Measurements from ENCODE around the gene FAM83G.

The FAM83G gene

DNA sequence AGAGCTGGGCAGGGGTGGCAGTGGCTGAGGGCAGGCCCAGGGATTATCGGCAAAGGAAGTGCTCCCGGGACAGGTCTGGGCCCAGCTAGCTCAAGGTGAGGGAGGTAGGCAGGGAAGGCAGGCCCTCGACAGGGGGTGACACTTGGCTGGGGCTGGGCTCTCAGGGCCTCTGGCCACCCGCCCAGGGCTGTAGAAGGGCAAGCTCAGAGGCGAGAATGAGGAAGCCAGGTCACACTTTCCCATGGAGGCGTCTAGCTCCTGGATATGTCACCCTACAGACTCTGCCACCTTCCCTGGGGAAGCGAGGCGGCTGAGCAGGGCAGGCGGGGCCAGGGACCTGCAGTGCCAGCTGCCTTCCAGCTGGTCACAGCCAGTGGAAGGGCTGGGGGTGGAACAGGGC, 19.1 kb downstream of the FAM83G start:
- DNase-seq (ENCODE audit: low spot score): no peak
- Histone ChIP-seq H3K4me3 (no peak overlapping the region), H3K27ac (no peak overlapping the region)
- TF ChIP-seq, protein P1, sequence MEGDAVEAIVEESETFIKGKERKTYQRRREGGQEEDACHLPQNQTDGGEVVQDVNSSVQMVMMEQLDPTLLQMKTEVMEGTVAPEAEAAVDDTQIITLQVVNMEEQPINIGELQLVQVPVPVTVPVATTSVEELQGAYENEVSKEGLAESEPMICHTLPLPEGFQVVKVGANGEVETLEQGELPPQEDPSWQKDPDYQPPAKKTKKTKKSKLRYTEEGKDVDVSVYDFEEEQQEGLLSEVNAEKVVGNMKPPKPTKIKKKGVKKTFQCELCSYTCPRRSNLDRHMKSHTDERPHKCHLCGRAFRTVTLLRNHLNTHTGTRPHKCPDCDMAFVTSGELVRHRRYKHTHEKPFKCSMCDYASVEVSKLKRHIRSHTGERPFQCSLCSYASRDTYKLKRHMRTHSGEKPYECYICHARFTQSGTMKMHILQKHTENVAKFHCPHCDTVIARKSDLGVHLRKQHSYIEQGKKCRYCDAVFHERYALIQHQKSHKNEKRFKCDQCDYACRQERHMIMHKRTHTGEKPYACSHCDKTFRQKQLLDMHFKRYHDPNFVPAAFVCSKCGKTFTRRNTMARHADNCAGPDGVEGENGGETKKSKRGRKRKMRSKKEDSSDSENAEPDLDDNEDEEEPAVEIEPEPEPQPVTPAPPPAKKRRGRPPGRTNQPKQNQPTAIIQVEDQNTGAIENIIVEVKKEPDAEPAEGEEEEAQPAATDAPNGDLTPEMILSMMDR (IDR thresholded peaks at IDR 0.05): no peak

DNA sequence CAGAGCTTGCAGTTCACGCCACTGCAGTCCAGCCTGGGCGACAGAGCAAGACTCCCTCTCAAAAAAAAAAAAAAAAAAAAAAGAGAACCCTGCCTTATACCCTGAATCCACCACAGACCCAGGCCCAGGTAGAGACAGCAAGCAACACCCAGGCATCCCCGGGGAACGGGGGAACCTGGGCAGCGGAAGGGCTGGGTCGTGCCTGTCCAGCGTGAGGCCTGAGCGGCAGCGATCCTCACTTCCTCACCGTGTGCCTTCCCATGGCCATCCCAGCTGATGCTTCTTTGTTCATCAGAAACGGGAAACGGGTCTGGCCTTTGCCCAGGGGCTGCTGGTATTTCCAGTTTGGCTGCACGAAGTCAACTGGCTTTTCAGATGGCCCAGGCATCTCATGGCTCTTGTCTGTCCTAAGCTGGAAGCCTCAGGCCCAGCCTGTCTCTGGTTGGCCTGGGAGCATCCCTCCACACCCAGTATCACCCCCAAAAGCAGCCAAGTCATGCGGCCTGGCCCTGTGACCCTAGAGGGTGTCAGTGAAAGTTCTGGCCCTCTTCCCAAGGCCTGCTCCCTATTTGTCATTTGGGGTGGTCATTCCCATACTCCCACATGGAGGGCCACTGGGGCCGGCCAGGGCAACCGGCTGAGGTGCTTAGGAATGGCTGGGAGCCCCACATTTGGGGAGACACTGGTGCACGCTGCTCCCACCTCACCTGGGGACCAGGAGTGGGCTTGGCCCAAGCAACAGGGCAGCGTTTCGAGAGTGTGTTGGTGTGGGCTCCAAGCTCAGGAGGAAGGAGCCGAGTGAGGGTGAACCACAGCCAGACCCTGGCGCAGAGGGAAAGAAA, 20.1 kb downstream of the FAM83G start:
- no peak overlapping the region for H3K27ac ChIP-seq
- no peak overlapping the region for H3K4me3 ChIP-seq
- TF ChIP-seq, protein P1 (IDR thresholded peaks at IDR 0.05): no peak
- DNase-seq (ENCODE audit: low spot score): no peak

DNA sequence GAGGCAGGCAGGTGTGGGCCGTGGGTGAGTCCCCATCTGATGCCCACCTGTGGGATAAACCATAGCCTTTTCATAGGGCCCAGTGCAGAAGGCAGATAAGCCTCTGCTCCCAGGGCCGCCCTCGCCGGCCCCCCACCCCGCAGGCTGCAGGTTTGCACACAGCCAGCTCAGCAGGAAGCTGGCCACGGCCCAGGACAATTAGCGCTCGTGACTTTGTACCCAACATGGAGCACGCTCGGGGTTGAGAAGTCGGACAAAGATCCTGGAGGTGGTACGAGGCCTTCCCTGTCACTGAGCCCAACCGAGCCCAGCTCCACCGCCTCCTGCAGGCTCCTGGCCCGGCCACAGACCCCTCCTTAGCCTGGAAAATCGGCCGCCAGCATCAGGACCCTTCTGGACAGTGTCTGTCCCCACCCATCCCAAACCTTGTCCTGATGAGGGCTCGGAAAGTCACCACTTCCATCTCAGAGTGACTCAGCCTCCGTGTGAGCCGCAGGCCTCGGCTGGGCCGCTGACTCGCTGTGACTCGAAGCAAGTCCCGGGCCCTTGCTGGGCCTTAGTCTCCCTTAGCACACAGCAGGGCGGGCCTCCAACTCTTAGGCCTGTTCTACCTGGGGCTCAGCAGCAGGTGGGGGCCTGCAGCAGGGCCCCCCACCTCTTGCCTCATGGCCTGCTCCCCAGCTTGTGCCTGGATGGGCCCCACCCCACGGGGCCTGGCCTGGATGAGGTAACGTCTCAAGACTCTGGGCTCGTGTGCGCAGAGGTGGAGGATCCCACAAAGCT, 22.7 kb downstream of the FAM83G start:
- Histone ChIP-seq H3K4me3 (no peak overlapping the region), H3K27ac (no peak overlapping the region)
- DNase-seq (ENCODE audit: low spot score): no peak
- TF ChIP-seq, protein P1 (IDR thresholded peaks at IDR 0.05): no peak

- TF ChIP-seq, protein P1 (IDR thresholded peaks at IDR 0.05): no peak
- Histone ChIP-seq H3K4me3 (no peak overlapping the region), H3K27ac (no peak overlapping the region)
- DNase-seq (ENCODE audit: low spot score): no peak
These were observed 23.3 kb downstream of the FAM83G start for GRCh38 chr17:18981335-18981641.

- DNase-seq (ENCODE audit: low spot score): no peak
- no peak overlapping the region for H3K4me3 ChIP-seq
- H3K27ac ChIP-seq: no peak overlapping the region
- TF ChIP-seq, protein P1 (IDR thresholded peaks at IDR 0.05): no peak
These were observed 23.8 kb downstream of the FAM83G start for GRCh38 chr17:18980682-18981334.

GRCh38 chr17:18978655-18979054, 25.9 kb downstream of the FAM83G start:
- Histone ChIP-seq H3K27ac (no peak overlapping the region), H3K4me3 (no peak overlapping the region)
- DNase-seq (ENCODE audit: low spot score): no peak
- TF ChIP-seq, protein P1 (IDR thresholded peaks at IDR 0.05): no peak
